Fibroblast of mammary gland (primary cell): ENCODE measurements around the gene URAD.

ENCODE experiments used
- DNase-seq: peaks from one replicate; pipeline ENCODE4 v3.0.0-alpha.2; 2010; ENCODE audit warnings: low read depth
- H3K4me3 ChIP-seq: 2 replicates; pipeline ENCODE4 v1.5.1; 2011; ENCODE audit warnings: low read depth, mild to moderate bottlenecking, low read length, moderate library complexity; ENCODE audit not compliant: control insufficient read depth
- CTCF ChIP-seq: conservative IDR thresholded peaks from 2 replicates; pipeline ENCODE4 v1.5.1; 2011; ENCODE audit warnings: low read depth, low read length, inconsistent platforms; ENCODE audit not compliant: control insufficient read depth, insufficient read depth

URAD gene

GRCh38 chr13:27962982-27963381 lies 25.5 kb downstream of the URAD start:
- TF ChIP-seq CTCF: no peak
- DNase-seq: no peak
- no peak overlapping the region for H3K4me3 ChIP-seq

GRCh38 chr13:27962128-27962841 lies 26.2 kb downstream of the URAD start:
- TF ChIP-seq CTCF: no peak
- no peak for DNase-seq

GRCh38 chr13:27961227-27962085 lies 27.0 kb downstream of the URAD start:
- no peak overlapping the region for H3K4me3 ChIP-seq
- no peak for DNase-seq
- no peak for TF ChIP-seq CTCF

More at GRCh38 chr13:27962128-27962841, 26.2 kb downstream of the URAD start:
- H3K4me3 ChIP-seq: no peak overlapping the region

DNA sequence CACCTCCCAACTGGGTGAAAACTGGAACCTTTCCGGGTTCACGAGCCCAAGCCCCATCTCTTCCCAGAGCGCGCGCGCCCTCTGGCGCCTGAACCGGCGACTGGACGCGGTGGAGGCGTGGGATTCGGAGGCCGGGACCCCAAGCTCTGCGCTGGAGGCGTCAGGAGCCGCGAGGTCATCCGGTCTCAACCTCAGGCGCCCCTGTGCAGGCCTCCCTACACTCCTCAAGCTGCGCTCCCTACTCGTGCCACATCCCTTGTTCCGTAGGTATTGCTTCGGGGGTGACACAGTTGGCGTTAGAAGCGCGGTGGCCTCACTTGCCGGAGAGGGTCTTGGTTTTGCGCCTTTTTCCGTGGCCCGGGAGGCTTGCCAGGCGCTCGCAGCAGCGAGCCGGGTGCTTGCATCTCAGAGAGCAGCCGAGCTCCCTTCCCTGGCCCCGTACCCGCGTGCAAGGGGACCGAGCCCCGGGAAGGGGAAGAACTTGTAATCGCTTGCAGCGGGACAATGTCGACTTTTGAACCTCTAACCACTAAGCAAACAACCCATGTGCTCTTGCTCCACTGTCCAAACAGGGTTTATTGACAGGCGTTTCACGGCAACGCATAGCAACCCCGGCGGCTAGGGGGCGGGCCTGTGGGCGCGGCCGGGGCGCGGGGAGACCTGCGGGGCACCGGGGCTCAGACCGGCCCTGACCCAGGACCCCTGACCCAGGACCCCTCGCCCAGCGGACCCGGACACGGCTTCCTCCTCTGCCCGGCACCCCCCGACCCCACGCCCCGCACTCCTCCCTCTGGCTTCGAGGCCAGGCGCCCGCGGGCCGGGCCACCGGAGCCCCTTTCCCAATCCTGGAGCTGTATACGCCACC lies 27.9 kb downstream of the URAD start:
- TF ChIP-seq CTCF: peak; percentile 18
- H3K4me3 ChIP-seq: no peak overlapping the region
- peak; percentile 22 for DNase-seq

- TF ChIP-seq CTCF: no peak
- DNase-seq: no peak
- no peak overlapping the region for H3K4me3 ChIP-seq
Measured at GRCh38 chr13:27959976-27960361, 28.5 kb downstream of the URAD start.

DNA sequence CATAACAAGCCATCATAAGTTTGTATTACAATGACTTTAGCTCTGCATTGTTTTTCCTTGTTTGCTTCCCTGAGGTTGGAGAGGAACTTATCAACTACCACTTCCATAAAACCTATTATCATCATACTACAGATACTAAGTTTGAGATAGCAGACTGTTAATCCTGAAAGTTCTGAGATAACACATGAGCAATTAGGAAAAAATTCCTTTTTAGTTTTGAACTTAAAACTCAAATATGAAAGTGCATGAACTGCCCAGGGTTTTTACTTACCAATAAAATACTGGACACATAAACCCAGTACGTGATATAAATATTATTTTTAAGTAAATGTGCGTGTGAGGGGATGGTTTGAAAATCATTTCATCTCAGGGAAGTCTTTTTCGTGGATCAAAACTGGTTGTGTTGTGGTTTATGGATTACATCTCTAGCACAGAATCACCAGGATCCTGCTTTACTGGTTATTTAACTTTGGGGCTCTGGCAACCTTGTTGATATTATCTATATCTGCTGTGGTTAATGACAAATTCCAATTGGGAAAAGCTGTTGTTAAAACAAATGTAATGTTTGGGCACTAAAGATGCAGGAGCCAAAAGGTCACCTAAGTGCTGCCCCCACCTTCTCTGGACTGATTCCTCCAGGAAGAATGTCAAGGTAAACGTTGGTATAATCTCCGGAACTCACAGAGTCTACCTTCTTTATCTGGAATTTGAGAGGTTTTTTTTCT lies 31.8 kb downstream of the URAD start:
- DNase-seq: no peak
- no peak for TF ChIP-seq CTCF
- H3K4me3 ChIP-seq: no peak overlapping the region
